Muscle layer of duodenum (tissue), 2 donors: ENCODE measurements around the gene OSMR.

Source experiments
- H3K27ac ChIP-seq: one replicate; pipeline ENCODE4 v1.7.0; 2013; ENCODE audit warnings: mild to moderate bottlenecking, low read length
- H3K27me3 ChIP-seq: one replicate; pipeline ENCODE4 v1.7.0; 2013; ENCODE audit warnings: low read depth, mild to moderate bottlenecking, control low read depth, low read length
- H3K36me3 ChIP-seq, 2 donors: one replicate each; pipeline ENCODE4 v1.7.0; 2013; ENCODE audit warnings: low read length in 2 of 2, control low read depth in 1 of 2, mild to moderate bottlenecking in 1 of 2; ENCODE audit not compliant: insufficient read depth in 2 of 2, control insufficient read depth in 1 of 2
- H3K4me1 ChIP-seq, 2 donors: one replicate each; pipeline ENCODE4 v1.7.0; 2013; ENCODE audit warnings: low read length in 2 of 2, mild to moderate bottlenecking in 2 of 2, control low read depth in 1 of 2, moderate library complexity in 1 of 2; ENCODE audit not compliant: insufficient read depth in 2 of 2, control insufficient read depth in 1 of 2
- H3K4me3 ChIP-seq, 2 donors: one replicate each; pipeline ENCODE4 v1.7.0; 2013; ENCODE audit warnings: low read length in 2 of 2, low read depth in 1 of 2, mild to moderate bottlenecking in 1 of 2
- H3K9me3 ChIP-seq, 2 donors: one replicate each; pipeline ENCODE4 v1.7.0; 2013; ENCODE audit warnings: low read length in 2 of 2, control low read depth in 1 of 2, mild to moderate bottlenecking in 1 of 2; ENCODE audit not compliant: control insufficient read depth in 1 of 2
- donor health status: healthy.

Gene OSMR

DNA sequence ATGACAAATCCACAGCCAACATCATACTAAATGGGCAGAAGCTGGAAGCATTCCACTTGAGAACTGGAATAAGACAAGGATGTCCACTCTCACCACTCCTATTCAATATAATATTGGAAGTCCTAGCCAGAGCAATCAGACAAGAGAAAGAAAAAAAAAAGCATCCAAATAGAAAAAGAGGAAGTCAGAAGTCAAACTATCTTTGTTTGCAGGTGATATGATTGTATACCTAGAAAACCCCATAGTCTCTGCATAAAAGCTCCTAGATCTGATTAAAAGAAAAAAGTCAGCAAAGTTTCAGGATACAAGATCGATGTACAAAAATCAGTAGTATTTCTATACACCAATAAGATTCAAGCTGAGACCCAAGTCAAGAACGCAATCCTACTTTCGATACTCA is 66.1 kb downstream of the OSMR start:
- H3K4me1 ChIP-seq, result no peaks in the 10 kb centered on the region
- H3K36me3 ChIP-seq, result peaks cover 7 to 20% of the 10 kb centered on the region in 2 donors
- H3K4me3 ChIP-seq, result no peak overlapping the region
- H3K27ac ChIP-seq, result no peak overlapping the region
- no peaks in the 10 kb centered on the region for H3K9me3 ChIP-seq
- H3K27me3 ChIP-seq, result no peaks in the 10 kb centered on the region

DNA sequence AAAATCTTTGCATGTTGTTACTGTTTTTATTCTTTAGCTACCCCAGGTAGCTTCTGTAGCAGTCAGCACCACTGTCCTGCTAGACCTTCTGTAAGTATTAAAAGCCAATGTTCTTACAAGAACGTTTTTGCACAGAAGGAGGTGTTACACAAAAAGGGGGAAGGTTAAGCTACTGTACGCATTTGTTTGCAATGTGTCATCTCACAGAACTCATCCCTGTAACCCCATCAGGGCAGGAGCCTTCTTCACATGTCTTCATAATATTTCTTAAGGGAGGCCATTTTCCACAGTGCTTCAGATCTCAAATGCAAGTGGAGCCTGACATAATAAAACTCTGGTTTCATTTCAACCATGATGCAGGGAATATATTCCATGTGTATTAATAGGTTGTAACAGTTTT is 67.9 kb downstream of the OSMR start:
- no peaks in the 10 kb centered on the region for H3K27me3 ChIP-seq
- no peak overlapping the region for H3K4me3 ChIP-seq
- no peaks in the 10 kb centered on the region for H3K9me3 ChIP-seq
- H3K27ac ChIP-seq, result no peak overlapping the region
- H3K36me3 ChIP-seq, result peaks cover 8 to 15% of the 10 kb centered on the region in 2 donors
- H3K4me1 ChIP-seq, result no peaks in the 10 kb centered on the region

DNA sequence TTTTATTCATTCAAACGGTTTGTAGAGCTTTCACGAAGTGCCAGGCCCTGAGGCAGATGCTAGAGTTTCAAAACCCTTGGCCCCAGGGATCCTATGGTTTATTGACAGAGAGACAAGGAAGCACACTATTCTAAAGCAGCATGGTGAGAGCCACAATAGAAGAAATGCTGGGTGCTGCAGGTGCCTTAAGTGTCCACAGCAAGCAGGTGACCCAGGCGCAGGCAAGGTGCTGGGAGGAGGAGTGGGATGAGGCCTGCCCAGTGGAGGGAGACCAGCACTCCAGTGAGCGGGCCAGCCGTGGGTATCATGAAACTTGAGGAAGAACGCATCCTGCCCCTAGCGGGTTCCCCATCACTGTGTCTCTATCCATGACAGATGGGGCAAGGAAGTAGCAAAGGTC is 71.0 kb downstream of the OSMR start:
- Histone ChIP-seq H3K36me3 (peaks cover 19 to 22% of the 10 kb centered on the region in 2 donors), H3K9me3 (no peaks in the 10 kb centered on the region), H3K4me1 (no peaks in the 10 kb centered on the region), H3K4me3 (no peak overlapping the region), H3K27me3 (no peaks in the 10 kb centered on the region), H3K27ac (no peak overlapping the region)

DNA sequence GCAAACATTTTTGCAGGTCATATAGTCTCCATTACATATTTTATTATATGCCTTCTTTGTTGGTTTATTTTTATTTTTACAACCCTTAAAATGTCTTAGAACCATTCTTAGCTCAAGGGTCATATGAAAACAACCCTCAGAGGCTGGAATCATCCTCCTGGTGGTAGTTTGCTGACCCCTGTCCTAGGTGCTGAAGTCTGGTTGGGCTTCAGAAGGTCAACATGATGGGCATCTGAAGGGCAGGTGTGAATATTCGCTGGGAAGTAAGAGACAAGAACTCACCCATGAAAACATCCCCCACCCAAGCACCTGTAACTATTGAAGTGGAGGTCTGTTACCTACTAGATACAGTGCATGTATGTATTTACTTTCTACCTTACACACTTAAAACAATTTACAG is 75.4 kb downstream of the OSMR start:
- no peaks in the 10 kb centered on the region for H3K27me3 ChIP-seq
- H3K36me3 ChIP-seq, result peaks cover 22 to 26% of the 10 kb centered on the region in 2 donors
- H3K27ac ChIP-seq, result no peak overlapping the region
- H3K9me3 ChIP-seq, result no peaks in the 10 kb centered on the region
- H3K4me1 ChIP-seq, result peaks cover 9 to 13% of the 10 kb centered on the region in 2 donors
- no peak overlapping the region for H3K4me3 ChIP-seq

DNA sequence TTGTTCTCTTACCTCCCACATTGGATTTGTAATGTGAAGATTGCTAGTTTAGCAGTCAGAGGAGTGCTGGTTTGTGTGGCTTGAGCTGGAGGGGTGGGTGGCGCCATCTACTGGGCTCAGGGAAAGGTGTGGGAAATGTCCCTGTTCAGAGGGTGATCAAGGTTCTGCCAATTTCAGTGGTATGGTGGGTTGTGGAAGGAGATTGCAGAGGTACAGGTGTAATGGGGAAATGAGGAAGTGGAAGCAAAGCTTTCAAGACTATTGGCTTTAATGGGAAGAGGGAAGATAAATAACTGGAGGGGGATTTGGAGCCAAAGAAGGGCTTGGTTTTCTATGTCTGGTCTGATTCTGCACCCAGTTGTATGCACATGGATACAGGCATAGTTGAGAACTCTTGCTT is 76.4 kb downstream of the OSMR start:
- Histone ChIP-seq H3K27ac (no peak overlapping the region), H3K36me3 (peaks cover 22 to 29% of the 10 kb centered on the region in 2 donors)

DNA sequence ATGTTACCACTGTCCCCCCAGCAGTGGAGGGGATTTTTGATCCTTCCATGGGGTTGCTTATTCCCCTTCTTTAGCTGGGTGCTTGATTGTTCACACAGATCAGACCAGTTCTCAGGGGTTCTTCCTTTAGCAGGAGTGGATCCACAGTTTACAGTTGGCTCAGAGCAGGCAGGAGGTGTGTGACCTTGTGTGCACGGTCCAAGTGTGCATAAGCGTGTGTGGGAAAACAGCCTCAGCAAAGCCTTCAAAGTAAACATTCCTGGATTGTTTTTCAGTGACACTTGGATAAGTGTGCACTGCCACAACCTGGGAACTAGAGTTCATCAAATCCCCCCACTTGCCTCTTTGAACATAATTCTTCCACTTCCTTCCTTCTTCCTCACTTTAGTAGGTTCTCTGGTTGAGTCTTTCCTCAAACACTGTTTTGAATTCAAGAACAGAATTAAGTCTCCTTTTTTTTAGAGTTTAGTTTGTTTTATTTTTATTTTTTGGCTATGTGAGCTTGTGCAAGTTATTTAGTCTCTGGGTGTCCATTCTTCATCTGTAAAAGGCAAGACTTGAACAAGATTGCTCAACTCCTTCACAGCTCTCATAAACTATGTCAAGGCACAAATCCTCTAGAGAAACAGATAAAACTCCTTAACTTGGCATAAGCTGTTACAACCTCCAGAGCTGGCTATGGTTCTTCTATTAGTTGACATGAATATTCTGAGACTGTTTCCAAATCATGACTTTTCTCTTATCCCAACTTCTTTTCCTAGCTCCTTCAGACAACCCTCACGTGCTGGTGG is 78.0 kb downstream of the OSMR start:
- H3K27me3 ChIP-seq, result no peaks in the 10 kb centered on the region
- no peak overlapping the region for H3K4me3 ChIP-seq
- H3K4me1 ChIP-seq, result peaks cover 9 to 13% of the 10 kb centered on the region in 2 donors
- H3K36me3 ChIP-seq, result peaks cover 13 to 19% of the 10 kb centered on the region in 2 donors
- H3K27ac ChIP-seq, result no peak overlapping the region
- no peaks in the 10 kb centered on the region for H3K9me3 ChIP-seq

More for the DNA sequence above, 76.4 kb downstream of the OSMR start:
- H3K4me1 ChIP-seq, result peaks cover 9 to 13% of the 10 kb centered on the region in 2 donors
- H3K4me3 ChIP-seq, result no peak overlapping the region
- no peaks in the 10 kb centered on the region for H3K27me3 ChIP-seq
- H3K9me3 ChIP-seq, result no peaks in the 10 kb centered on the region

DNA sequence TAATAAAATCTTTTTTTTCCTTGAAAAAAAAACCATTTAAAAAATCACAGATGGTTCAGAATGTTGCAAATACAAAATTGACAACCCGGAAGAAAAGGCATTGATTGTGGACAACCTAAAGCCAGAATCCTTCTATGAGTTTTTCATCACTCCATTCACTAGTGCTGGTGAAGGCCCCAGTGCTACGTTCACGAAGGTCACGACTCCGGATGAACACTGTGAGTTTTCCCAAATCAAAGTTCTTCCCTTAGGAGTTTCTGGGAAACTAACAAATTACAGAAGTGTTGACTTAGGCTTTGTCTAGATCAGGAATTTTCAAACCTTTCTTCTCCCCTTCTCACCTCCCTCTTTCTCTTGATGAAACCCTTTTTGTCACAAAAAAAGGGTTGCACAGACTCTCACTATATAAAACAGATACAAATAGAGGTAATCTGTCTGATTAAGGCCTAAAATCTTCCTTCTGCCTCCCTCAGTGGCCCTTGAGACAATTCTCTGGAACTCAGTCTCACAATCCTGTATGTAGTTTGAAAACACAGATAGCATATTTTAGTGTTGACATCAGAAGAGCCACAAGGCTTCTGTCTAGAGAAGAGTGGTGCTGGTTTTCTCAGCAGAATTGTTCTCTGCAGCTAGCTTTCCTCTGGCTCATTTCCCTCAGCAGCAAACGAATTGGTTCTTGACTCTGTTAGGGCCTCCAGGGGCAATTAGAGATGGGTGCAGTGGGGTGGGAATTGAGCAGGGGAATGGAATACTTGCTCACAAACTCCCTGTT is 79.5 kb downstream of the OSMR start:
- H3K27me3 ChIP-seq, result no peaks in the 10 kb centered on the region
- no peaks in the 10 kb centered on the region for H3K9me3 ChIP-seq
- peaks cover 5 to 19% of the 10 kb centered on the region in 2 donors for H3K36me3 ChIP-seq
- H3K4me3 ChIP-seq, result no peak overlapping the region
- peaks cover 9 to 13% of the 10 kb centered on the region in 2 donors for H3K4me1 ChIP-seq
- no peak overlapping the region for H3K27ac ChIP-seq

DNA sequence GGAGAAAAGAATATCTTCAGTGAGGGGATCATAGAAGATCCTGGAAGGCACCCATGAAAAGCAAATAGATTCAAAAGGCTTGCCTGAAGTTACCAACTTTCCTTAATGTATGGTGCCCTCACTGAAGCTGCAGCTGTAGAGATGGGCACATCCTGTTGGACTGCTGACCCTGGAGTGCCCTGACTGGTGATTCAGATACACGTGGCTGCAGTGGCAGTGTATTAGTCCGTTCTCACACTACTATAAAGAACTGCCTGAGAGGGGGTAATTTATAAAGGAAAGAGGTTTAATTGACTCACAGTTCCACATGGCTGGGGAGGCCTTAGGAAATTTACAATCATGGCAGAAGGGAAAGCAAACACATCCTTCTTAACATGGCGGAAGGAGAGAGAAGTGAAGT is 80.3 kb downstream of the OSMR start:
- H3K36me3 ChIP-seq, result peaks cover 3 to 19% of the 10 kb centered on the region in 2 donors
- H3K9me3 ChIP-seq, result no peaks in the 10 kb centered on the region
- no peak overlapping the region for H3K4me3 ChIP-seq
- peaks cover 9 to 13% of the 10 kb centered on the region in 2 donors for H3K4me1 ChIP-seq
- no peaks in the 10 kb centered on the region for H3K27me3 ChIP-seq
- no peak overlapping the region for H3K27ac ChIP-seq

DNA sequence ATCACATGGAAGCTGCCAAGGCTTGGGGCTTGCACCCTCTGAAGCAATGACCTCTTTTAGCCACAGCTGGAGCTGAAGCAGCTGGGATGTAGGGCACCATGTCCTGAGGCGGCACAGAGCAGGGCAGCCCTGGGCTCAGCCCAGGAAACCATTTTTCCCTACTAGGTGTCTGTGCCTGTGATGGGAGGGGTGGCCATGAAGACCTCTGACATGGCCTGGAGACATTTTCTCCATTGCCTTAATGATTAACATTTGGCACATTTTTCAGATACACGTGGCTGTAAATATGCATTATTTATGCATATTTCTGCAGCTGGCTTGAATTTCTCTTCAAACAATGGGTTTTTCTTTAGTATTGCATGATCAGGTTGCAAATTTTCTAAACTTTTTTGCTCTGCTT is 81.7 kb downstream of the OSMR start:
- Histone ChIP-seq H3K9me3 (no peaks in the 10 kb centered on the region), H3K27ac (no peak overlapping the region), H3K27me3 (no peaks in the 10 kb centered on the region), H3K4me1 (peaks cover 9 to 13% of the 10 kb centered on the region in 2 donors), H3K36me3 (peaks cover 4 to 17% of the 10 kb centered on the region in 2 donors), H3K4me3 (no peak overlapping the region)

DNA sequence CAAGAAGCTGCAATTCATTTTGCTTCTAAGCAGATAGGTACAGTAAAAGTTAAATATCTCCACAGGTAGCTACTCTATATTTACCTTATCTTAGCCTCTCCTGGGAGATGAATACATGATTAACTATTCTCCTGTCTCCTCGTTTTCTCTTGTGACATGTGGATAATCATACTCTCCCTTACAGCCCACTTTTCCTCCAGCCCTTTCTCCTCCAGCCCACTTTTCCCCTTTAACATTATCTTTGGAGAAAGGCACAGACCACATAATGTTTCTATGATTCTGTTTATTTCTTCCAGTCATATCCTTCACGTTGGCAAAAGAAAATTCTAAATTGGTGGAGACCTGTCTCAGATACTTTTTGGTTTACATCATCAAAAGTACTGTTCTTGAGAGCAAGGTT is 84.0 kb downstream of the OSMR start:
- Histone ChIP-seq H3K27me3 (no peaks in the 10 kb centered on the region), H3K4me1 (peaks cover 7 to 8% of the 10 kb centered on the region in 2 donors), H3K9me3 (no peaks in the 10 kb centered on the region), H3K4me3 (no peak overlapping the region), H3K36me3 (peaks cover 10 to 38% of the 10 kb centered on the region in 2 donors), H3K27ac (no peak overlapping the region)

DNA sequence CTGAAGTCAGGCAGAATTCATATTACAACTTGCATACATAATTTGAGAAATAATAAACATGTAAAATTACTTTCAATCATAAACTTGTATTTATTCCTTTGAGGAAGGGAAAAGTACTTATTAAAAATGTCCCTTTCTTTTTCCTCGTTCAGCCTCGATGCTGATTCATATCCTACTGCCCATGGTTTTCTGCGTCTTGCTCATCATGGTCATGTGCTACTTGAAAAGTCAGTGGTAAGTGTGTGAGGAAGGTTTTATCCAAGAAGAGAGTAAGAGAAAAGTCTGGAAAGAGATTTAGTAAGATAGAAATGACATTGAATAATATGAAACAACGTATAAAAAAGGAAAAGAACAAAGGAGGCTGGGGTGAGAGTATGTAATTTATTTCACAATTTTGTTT is 85.9 kb downstream of the OSMR start:
- no peaks in the 10 kb centered on the region for H3K4me1 ChIP-seq
- H3K27me3 ChIP-seq, result no peaks in the 10 kb centered on the region
- no peaks in the 10 kb centered on the region for H3K9me3 ChIP-seq
- peaks cover 10 to 34% of the 10 kb centered on the region in 2 donors for H3K36me3 ChIP-seq
- H3K27ac ChIP-seq, result no peak overlapping the region
- H3K4me3 ChIP-seq, result no peak overlapping the region
